EL (cell line): Measurements from ENCODE around the gene FFAR4.

Experiments used
- DNase-seq: peaks from one replicate; pipeline ENCODE4 v3.0.0-alpha.2; 2016

FFAR4 gene

GRCh38 chr10:93601146-93601773, 34.8 kb downstream of the FFAR4 start, which contains the start of gene RBP4:
TSS of gene RBP4 (minus strand) at chr10:93601235. CDS start at chr10:93601028, 207 bp downstream.
- DNase-seq, result peak; percentile 39

GRCh38 chr10:93601774-93602162, 35.3 kb downstream of the FFAR4 start:
- no peak for DNase-seq

- DNase-seq, result no peak
These were observed 36.6 kb downstream of the FFAR4 start for GRCh38 chr10:93603023-93603422.

- DNase-seq, result no peak
These were observed 37.7 kb downstream of the FFAR4 start for GRCh38 chr10:93604146-93604545.

GRCh38 chr10:93608421-93608820, 42.0 kb downstream of the FFAR4 start:
- no peak for DNase-seq

- no peak for DNase-seq
These were observed 45.8 kb downstream of the FFAR4 start, which contains the start of gene PDE6C for GRCh38 chr10:93612311-93612710. TSS of gene PDE6C (plus strand) at chr10:93612537. CDS start at chr10:93612726, 189 bp downstream.

GRCh38 chr10:93613126-93613525, 46.7 kb downstream of the FFAR4 start:
- no peak for DNase-seq

- DNase-seq, result no peak
These were observed 47.8 kb downstream of the FFAR4 start for GRCh38 chr10:93614101-93614825.

- DNase-seq, result no peak
These were observed 49.2 kb downstream of the FFAR4 start for GRCh38 chr10:93615576-93616235.

GRCh38 chr10:93620925-93621324, 54.5 kb downstream of the FFAR4 start:
- DNase-seq, result no peak

GRCh38 chr10:93622942-93623341, 56.5 kb downstream of the FFAR4 start:
- no peak for DNase-seq

- DNase-seq, result no peak
These were observed 62.4 kb downstream of the FFAR4 start for GRCh38 chr10:93628858-93629257.

- DNase-seq, result no peak
These were observed 63.3 kb downstream of the FFAR4 start for GRCh38 chr10:93629647-93630305.

- DNase-seq, result no peak
These were observed 64.4 kb downstream of the FFAR4 start for GRCh38 chr10:93630625-93631557.
